HG02981 (cell line): Measurements from ENCODE around the gene SAMD4A.

ENCODE experiments used
- ATAC-seq: cut with Tn5 transposase; IDR thresholded peaks from one replicate; pipeline ENCODE4 v1.9.1; 2021; ENCODE audit warnings: mild to moderate bottlenecking, moderate library complexity; ENCODE audit not compliant: unreplicated experiment

The SAMD4A gene

GRCh38 chr14:54812617-54813016, 245.7 kb downstream of the SAMD4A start:
- ATAC-seq = no peak

- ATAC-seq = no peak
Measured at GRCh38 chr14:54813081-54813480, 246.2 kb downstream of the SAMD4A start.

DNA sequence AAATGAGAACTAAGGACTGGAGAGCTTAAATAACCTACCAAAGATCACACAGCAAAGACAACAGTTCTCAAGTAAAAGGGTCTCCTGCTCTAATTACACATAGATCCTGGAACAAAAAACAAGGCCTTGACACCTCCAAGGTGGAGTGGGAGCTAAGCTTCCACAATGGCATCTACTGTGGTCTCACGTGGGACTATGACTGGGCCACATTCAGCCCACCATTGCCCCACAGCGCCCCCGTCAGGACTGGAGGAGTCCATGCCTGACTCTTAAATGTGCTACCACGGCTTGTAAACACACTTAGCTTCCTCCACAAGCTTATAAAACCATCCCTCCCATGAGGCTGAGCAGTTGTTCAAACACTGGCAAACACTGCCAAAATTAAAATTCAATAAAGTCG, 247.1 kb downstream of the SAMD4A start:
- ATAC-seq = no peak

DNA sequence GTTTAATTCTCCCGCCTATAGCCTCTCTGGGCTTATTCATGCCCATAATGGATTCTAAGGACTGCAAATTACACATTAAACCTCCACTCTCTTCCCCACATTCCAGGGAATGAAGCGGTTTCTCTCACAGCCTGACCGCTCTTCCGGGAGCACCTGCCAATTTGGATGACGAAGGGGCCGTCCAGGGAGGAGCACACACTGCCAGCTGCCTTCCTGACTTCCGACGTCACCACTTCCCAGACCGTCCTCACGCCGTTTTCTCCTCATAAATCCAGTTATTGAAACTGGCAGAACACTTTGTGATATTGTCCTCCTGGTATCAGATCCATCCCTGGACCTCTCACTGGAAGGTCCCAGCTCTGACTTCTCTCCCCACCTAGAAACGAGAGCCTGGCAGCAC, 248.1 kb downstream of the SAMD4A start:
- ATAC-seq = no peak

- no peak for ATAC-seq
Measured at GRCh38 chr14:54815515-54815914, 248.6 kb downstream of the SAMD4A start.

- no peak for ATAC-seq
Measured at GRCh38 chr14:54816450-54816849, 249.5 kb downstream of the SAMD4A start.

- no peak for ATAC-seq
Measured at GRCh38 chr14:54817506-54817905, 250.6 kb downstream of the SAMD4A start.

DNA sequence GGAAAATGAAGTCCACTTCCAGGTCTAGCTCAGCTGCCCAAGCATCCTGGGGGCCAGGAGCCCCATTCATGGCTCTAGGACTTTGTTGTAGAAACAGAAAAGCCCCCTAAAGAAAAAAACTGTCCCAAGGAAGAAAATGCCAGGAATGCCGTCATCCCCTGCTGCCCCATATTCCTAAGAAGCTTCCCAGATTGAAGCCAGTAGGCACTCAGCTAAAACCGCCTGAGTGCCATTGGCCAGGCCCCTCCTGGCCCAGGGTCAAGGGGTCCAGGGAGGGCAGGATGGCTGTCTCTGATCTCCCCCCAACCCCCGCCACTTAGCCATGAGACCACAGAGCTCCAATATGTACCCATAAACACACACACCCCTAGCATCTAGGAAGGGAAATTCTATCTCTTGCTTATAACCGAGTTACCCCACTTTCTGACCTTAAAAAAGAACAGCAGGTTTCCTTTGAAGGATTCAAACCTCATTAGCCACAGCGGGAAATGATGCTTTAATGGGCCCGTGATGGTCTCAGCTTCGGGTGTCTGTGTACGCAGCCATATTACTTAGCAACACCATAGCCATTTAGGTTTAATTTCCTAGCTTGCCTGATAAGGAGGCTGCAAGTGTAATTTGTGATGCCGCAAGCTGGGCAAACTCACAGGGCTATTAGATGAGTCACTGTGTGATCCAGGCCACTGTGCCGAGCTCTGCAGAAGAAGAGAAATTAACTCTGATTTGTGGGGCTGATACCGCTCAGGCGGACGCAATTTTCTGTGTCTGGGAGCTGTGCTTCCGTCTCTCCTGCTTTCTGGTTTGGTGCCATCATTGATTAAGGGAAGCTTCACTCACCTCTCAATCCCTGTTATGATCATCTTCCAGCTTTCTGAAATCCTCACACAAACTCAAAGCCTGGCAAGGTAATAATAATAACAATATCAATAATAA, 251.5 kb downstream of the SAMD4A start:
- no peak for ATAC-seq

GRCh38 chr14:54822685-54823084, 255.8 kb downstream of the SAMD4A start:
- ATAC-seq = no peak

DNA sequence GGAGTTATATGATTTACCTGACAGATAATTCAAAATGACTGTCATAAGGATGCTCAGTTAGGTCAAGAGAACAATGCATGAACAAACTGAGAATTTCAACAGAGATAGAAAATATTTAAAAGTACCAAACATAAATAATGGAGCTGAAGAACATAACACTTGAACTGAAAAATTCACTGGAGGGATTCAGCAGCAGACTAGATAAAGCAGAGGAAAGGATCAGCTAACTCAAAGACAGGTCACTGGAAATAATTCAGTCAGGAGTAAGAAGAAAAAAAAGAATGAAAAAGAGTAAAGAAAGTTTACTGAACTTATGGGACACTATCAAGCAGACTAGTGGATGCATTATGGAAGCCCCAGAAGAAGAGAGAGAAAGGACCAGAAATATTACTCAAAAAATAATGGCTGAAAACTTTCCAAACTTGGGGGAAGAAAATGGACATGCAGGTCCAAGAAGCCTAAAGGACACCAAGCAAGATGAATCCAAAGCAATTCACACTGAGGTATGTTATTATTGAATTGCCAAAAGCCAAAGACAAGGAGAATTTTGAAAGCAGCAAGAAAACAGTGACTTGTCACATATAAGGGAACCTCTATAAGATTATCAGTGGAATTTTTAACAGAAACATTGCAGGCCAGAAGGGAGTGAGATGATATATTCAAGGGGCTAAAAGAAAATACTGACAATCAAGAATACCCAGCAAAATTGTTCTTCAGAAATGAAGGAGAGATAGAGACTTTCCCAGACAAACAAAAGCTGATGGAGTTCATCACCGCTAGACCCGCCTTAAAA, 257.0 kb downstream of the SAMD4A start:
- ATAC-seq = no peak

GRCh38 chr14:54828037-54828436, 261.1 kb downstream of the SAMD4A start:
- no peak for ATAC-seq

GRCh38 chr14:54829486-54830224, 262.7 kb downstream of the SAMD4A start:
- ATAC-seq = no peak

- ATAC-seq = no peak
Measured at GRCh38 chr14:54830650-54831049, 263.7 kb downstream of the SAMD4A start.

DNA sequence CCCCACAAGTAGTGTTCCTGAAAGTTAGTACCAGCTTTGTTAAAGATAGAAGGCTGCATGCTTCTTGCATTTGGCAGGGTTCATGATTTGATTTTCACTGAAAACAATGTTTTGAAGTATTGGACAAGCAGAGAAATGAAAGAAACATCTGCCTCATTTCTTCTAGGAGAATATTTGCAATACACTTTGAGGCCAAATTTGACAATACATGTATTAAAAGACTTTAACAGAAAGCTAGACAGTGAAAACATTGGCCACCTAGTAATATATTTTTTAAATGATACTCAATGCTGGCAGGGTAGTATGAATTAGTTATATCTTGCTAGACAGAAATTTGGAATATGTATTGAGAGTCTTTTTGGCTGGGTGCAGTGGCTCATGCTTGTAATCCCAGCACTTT, 267.2 kb downstream of the SAMD4A start:
- no peak for ATAC-seq

DNA sequence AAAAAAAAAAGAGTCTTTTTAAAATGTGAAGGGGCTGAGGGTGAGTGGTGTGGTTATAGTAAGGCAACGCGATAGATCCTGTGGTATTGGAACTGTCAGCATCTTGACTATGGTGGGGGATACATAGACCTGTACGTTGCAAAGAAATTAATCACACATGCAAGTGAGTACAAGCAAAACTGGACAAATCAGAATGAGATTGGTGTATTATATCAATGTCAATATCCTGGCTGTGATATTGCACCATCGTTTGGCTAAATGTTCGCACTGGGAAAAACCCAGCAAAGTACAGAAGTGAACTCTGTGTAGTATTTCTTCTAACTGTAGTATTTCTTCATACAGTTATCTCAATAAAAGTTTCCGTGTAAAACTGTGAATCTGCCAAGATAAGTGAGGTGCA, 267.8 kb downstream of the SAMD4A start:
- ATAC-seq = no peak

DNA sequence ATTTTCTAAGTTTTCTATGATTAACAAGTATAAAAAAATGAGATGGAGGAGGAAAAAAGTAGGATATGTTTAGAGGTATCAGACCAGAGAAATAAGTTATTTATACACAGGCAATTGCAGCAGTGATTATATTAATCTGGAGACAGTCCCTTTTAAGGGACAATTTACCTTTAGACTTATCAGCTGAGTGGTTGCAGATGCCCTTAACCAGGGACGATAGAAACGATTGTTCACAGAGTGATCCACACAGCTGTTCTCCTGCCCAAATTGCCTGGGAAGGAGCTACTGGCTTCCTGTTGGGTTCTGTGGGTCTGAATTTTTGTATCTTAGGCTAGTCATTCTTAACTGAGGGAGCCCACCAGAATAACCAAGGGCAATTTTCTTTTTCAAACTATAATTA, 269.3 kb downstream of the SAMD4A start:
- no peak for ATAC-seq

GRCh38 chr14:54837508-54838149, 270.7 kb downstream of the SAMD4A start:
- ATAC-seq = no peak

- no peak for ATAC-seq
Measured at GRCh38 chr14:54838931-54839512, 272.1 kb downstream of the SAMD4A start.

DNA sequence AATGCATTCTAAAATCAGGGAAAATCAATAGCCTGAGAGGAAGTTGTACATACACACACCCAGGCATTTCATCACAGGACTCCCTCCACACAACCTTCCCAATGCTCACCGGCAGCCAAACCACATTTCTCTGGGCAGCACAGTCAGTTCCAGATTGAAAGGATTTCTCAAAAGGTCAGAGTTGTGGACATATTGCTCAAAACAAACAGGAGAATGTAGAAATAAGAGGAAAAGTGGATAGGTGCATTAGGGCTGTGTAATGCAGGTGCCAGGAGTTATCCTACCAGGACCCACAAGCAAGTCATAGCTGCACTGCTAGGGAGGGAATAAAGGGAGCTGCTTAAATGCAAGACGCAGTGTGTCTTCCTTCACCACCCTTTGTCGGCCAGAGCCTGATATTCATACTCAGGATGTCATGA, 272.8 kb downstream of the SAMD4A start:
- no peak for ATAC-seq

DNA sequence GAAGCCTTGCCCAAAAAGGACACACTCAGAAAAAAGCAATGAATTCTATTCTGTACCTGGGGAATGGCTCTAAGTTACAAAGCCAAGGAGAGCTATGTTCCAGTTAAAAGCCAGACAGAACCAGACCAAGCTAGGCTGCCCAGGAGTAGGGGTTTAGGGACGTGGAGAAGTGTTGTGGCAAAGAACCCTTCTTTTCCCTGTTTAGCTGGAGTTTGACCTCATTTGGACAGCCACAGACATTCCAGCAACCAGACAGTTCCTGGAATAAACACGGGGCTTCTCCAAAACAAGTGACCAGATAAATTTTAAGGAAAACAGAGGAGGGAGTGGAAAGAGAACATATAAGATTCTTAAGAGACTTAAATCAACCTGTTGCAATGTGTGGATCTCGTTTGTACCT, 273.4 kb downstream of the SAMD4A start:
- no peak for ATAC-seq
